Measurements from ENCODE around the gene CD70.
"Not testable (repeated sequence)": the region's sequence is repeated elsewhere in the genome, so short reads cannot be mapped to it uniquely, and the experiment has no call there.

Gene CD70

GRCh38 chr19:6606276-6607070 is 15.5 kb upstream of the CD70 start:
- peaks cover 12% of the 10 kb centered on the region for H3K4me1 ChIP-seq
- H3K9me3 ChIP-seq; in situ Hi-C loops (cut with MboI; ENCODE audit: low sequenced_read_pairs): not testable (repeated sequence)

DNA sequence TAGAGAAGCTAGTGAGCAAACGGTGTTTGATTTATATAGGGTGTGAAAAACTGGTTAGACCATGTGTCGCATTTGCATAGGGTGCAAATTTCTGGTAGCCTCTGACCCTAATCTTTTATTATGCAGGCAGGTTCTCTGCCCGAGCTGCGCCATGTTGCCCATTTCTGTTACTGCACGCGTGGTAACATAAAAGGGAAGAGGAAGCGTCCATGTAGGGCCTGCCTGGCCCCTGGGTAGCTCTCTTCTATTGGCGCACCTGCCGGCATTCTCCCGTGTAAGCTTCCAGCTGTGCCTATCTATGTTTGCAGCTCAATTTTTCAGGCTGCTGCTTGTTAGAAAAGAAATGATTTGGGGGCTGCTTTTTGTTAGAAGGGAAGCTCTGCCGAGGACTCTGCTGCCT is 14.0 kb upstream of the CD70 start:
- Histone ChIP-seq H3K27me3 (ENCODE audit: low read depth) (no peaks in the 10 kb centered on the region), H3K36me3 (replicated peaks) (no peaks in the 10 kb centered on the region), H3K4me3 (no peak overlapping the region), H3K9me3 (no peaks in the 10 kb centered on the region; the same call in 1 of the 2 replicates), H3K4me1 (peaks cover 12% of the 10 kb centered on the region)
- in situ Hi-C loops (cut with MboI; ENCODE audit: low sequenced_read_pairs) = no loop called here
- no peak for DNase-seq (ENCODE audit: low spot score in 2 of 2)

More at GRCh38 chr19:6606276-6607070, 15.5 kb upstream of the CD70 start:
- not testable (repeated sequence) for H3K36me3 ChIP-seq (replicated peaks); DNase-seq (ENCODE audit: low spot score in 2 of 2); H3K27me3 ChIP-seq (ENCODE audit: low read depth); H3K4me3 ChIP-seq

DNA sequence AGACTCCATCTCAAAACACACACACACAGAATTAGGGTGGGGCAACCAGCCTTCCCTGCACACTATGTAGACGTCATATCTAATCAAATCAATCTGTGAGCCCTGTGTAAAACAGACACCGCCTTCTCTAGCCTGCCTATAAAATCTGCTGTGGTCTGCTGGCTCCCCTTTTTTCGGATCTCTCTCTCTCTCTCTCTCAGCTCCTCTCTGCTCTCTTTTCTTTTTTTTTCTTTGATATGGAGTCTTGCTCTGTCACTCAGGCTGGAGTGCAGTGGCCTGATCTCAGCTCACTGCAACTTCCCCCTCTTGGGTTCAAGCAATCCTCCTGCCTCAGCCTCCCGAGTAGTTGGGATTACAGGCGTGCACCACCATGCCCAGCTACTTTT is 11.8 kb upstream of the CD70 start:
- H3K4me3 ChIP-seq = no peak overlapping the region
- H3K36me3 ChIP-seq (replicated peaks) = no peaks in the 10 kb centered on the region
- no peaks in the 10 kb centered on the region for H3K27me3 ChIP-seq (ENCODE audit: low read depth)
- in situ Hi-C loops (cut with MboI; ENCODE audit: low sequenced_read_pairs) = no loop called here
- no peak for DNase-seq (ENCODE audit: low spot score in 2 of 2)
- H3K4me1 ChIP-seq = peaks cover 4% of the 10 kb centered on the region
- H3K9me3 ChIP-seq = no peaks in the 10 kb centered on the region; the same call in 1 of the 2 replicates

GRCh38 chr19:6601537-6602052 is 10.6 kb upstream of the CD70 start:
- DNase-seq (ENCODE audit: low spot score in 2 of 2); H3K36me3 ChIP-seq (replicated peaks); H3K27me3 ChIP-seq (ENCODE audit: low read depth); H3K4me1 ChIP-seq; in situ Hi-C loops (cut with MboI; ENCODE audit: low sequenced_read_pairs); H3K4me3 ChIP-seq; H3K9me3 ChIP-seq: not testable (repeated sequence)

GRCh38 chr19:6600951-6601536 is 10.1 kb upstream of the CD70 start:
- in situ Hi-C loops (cut with MboI; ENCODE audit: low sequenced_read_pairs); H3K36me3 ChIP-seq (replicated peaks); DNase-seq (ENCODE audit: low spot score in 2 of 2); H3K4me3 ChIP-seq; H3K9me3 ChIP-seq; H3K27me3 ChIP-seq (ENCODE audit: low read depth); H3K4me1 ChIP-seq: not testable (repeated sequence)

- no peaks in the 10 kb centered on the region; the same call in 1 of the 2 replicates for H3K9me3 ChIP-seq
- DNase-seq (ENCODE audit: low spot score in 2 of 2) = no peak
- no peaks in the 10 kb centered on the region for H3K36me3 ChIP-seq (replicated peaks)
- no peaks in the 10 kb centered on the region for H3K27me3 ChIP-seq (ENCODE audit: low read depth)
- in situ Hi-C loops (cut with MboI; ENCODE audit: low sequenced_read_pairs) = no loop called here
- peaks cover 4% of the 10 kb centered on the region for H3K4me1 ChIP-seq
- H3K4me3 ChIP-seq = no peak overlapping the region
These were observed 9.0 kb upstream of the CD70 start for GRCh38 chr19:6599866-6600454.

- H3K4me1 ChIP-seq; H3K27me3 ChIP-seq (ENCODE audit: low read depth); in situ Hi-C loops (cut with MboI; ENCODE audit: low sequenced_read_pairs); H3K36me3 ChIP-seq (replicated peaks); DNase-seq (ENCODE audit: low spot score in 2 of 2); H3K9me3 ChIP-seq; H3K4me3 ChIP-seq: not testable (repeated sequence)
These were observed 7.4 kb upstream of the CD70 start for GRCh38 chr19:6598254-6598892.

- in situ Hi-C loops (cut with MboI; ENCODE audit: low sequenced_read_pairs); H3K27me3 ChIP-seq (ENCODE audit: low read depth); DNase-seq (ENCODE audit: low spot score in 2 of 2); H3K4me1 ChIP-seq; H3K9me3 ChIP-seq; H3K36me3 ChIP-seq (replicated peaks); H3K4me3 ChIP-seq: not testable (repeated sequence)
These were observed 6.7 kb upstream of the CD70 start for GRCh38 chr19:6597471-6598253.

DNA sequence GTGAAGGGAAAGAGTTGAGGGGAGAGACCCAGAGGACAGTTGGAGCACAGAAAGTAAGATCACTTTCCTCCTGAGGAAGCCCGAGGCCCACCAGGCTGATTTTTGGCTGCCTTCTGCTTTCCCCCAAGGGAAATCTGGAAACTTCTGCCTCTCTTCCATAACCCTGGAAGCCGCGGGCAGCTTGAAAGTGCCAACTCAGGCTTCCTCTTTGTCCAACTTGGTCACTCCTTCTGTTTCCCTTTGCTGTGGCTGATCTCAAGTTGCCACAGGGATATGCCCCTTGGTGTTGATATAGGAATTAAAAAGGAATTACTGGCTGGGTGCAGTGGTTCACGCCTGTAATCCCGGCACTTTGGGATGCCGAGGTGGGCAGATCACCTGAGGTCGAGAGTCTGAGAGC is 5.7 kb upstream of the CD70 start:
- Histone ChIP-seq H3K36me3 (replicated peaks) (no peaks in the 10 kb centered on the region), H3K27me3 (ENCODE audit: low read depth) (no peaks in the 10 kb centered on the region), H3K4me1 (no peaks in the 10 kb centered on the region), H3K9me3 (no peaks in the 10 kb centered on the region), H3K4me3 (no peak overlapping the region)
- DNase-seq (ENCODE audit: low spot score in 2 of 2) = no peak
- in situ Hi-C loops (cut with MboI; ENCODE audit: low sequenced_read_pairs) = no loop called here

DNA sequence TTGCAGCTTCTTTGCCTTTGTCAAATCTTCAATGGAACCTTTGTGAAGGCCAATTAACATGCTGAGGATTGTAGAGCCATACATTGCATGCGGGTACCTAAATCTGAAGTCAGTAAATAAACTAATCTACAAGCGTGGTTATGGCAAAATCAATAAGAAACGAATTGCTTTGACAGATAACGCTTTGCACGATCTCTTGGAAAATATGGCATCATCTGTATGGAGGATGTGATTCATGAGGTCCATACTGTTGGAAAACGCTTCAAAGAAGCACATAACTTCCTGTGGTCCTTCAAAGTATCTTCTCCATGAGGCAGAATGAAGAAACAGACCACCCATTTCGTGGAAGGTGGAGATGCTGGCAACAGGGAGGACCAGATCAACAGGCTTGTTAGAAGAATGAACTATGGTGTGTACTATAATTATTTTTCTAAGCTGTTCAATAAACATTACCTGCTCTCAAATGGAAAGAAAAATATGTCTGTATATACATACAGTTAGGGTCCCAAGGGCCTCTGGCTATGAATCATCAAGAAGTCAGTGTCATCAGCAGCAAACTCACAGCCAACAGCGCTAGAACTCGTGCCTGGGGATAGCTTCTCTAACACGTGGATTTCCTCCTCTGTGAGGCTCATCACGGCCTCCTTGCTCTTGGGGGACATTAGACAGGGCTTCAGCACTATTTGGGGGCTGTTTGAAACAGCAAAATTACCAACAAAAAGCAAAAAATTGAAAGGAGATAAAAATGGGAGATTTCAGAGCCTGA is 2.9 kb upstream of the CD70 start:
- Histone ChIP-seq H3K27me3 (ENCODE audit: low read depth) (no peaks in the 10 kb centered on the region), H3K4me1 (no peaks in the 10 kb centered on the region), H3K4me3 (no peak overlapping the region), H3K9me3 (no peaks in the 10 kb centered on the region), H3K36me3 (replicated peaks) (no peaks in the 10 kb centered on the region)
- no peak for DNase-seq (ENCODE audit: low spot score in 2 of 2)
- in situ Hi-C loops (cut with MboI; ENCODE audit: low sequenced_read_pairs) = no loop called here

GRCh38 chr19:6590258-6590826 is 608 bp downstream of the CD70 start:
- in situ Hi-C loops (cut with MboI; ENCODE audit: low sequenced_read_pairs) = no loop called here
- no peaks in the 10 kb centered on the region for H3K9me3 ChIP-seq
- H3K27me3 ChIP-seq (ENCODE audit: low read depth) = no peaks in the 10 kb centered on the region
- peaks cover 9% of the 10 kb centered on the region; the same call in 1 of the 2 replicates for H3K36me3 ChIP-seq (replicated peaks)
- DNase-seq (ENCODE audit: low spot score in 2 of 2) = peak in 1 of 2 experiments; percentile 71
- peak overlapping the region; percentile 59 for H3K4me3 ChIP-seq
- H3K4me1 ChIP-seq = peaks cover 14% of the 10 kb centered on the region

DNA sequence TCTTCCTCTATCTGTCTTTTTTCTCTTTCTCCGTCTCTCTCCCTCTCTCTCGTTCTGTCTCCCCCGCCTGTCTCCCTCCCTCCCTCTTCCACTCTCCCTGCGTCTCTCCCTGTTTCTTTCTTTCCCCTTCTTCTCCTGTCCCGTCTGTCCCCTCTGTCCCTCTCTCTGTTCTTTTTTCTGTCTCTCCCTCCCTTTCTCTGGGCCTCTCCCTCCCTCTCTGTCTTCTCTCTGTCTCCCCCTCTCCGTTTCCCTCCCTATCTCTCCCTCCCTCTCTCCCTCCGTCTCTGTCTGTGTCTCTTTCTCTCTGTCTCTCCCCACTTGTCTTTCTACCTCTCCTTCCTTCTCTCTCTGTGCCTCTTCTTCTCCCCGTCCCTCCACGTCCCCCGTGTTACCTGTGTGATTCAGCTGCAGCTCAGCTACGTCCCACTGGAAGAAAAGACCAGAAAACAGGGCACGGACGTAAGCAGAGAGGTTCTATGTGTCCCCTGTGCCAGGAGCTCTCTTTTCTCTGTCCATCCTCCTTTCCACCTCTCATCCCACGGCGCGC is 1.2 kb downstream of the CD70 start:
- H3K4me3 ChIP-seq = peak overlapping the region; percentile 59
- DNase-seq (ENCODE audit: low spot score in 2 of 2) = no peak
- in situ Hi-C loops (cut with MboI; ENCODE audit: low sequenced_read_pairs) = no loop called here
- H3K9me3 ChIP-seq = no peaks in the 10 kb centered on the region
- peaks cover 9% of the 10 kb centered on the region; the same call in 1 of the 2 replicates for H3K36me3 ChIP-seq (replicated peaks)
- H3K4me1 ChIP-seq = peaks cover 14% of the 10 kb centered on the region
- no peaks in the 10 kb centered on the region for H3K27me3 ChIP-seq (ENCODE audit: low read depth)

All from HAP-1 (cell line).